Fibroblast of lung (primary cell): Measurements from ENCODE around the gene MSI2. TPM values are rescaled to one million over a fixed set of nuclear protein-coding genes. Genes with fewer than 3 reads are reported as not detected.

Experiments
- DNase-seq, 2 donors: peaks; one replicate each; pipeline versions ENCODE4 v3.0.0 to v3.0.0-alpha.2; 2010; ENCODE audit warnings: low read depth in 2 of 2
- H2AFZ ChIP-seq: 2 replicates; pipeline ENCODE4 v1.5.1; 2012; ENCODE audit warnings: low read length, control low read depth, inconsistent platforms
- H3K27ac ChIP-seq: 2 replicates; pipeline ENCODE4 v1.5.1; 2011; ENCODE audit warnings: low read length, control low read depth; ENCODE audit not compliant: insufficient read depth
- H3K27me3 ChIP-seq: 2 replicates; pipeline ENCODE4 v1.5.1; 2011; ENCODE audit warnings: mild to moderate bottlenecking, low read length; ENCODE audit not compliant: control insufficient read depth, insufficient read depth
- H3K36me3 ChIP-seq: 2 replicates; pipeline ENCODE4 v1.5.1; 2011; ENCODE audit warnings: low read length; ENCODE audit not compliant: control insufficient read depth, insufficient read depth
- H3K4me1 ChIP-seq: 2 replicates; pipeline ENCODE4 v1.5.1; 2011; ENCODE audit warnings: low read length; ENCODE audit not compliant: control insufficient read depth, insufficient read depth; ENCODE audit errors: extremely low read depth
- H3K4me2 ChIP-seq: 2 replicates; pipeline ENCODE4 v1.5.1; 2011; ENCODE audit warnings: low read length, control low read depth; ENCODE audit not compliant: insufficient read depth; ENCODE audit errors: extremely low read depth
- H3K4me3 ChIP-seq, 4 experiments: fragments of 200-600 bp in 1 of 4; sonication (generic) in 1 of 4; replicated peaks in 1 of 4; 2 replicates each; pipeline ENCODE4 v1.5.1; 2011 to 2016; ENCODE audit warnings: low read length in 4 of 4, low read depth in 3 of 4, mild to moderate bottlenecking in 3 of 4, control low read depth in 2 of 4, inconsistent platforms in 1 of 4, mixed read lengths in 1 of 4; ENCODE audit not compliant: insufficient read depth in 1 of 4; ENCODE audit errors: control extremely low read depth in 1 of 4
- H3K79me2 ChIP-seq: 2 replicates; pipeline ENCODE4 v1.5.1; 2012; ENCODE audit warnings: mild to moderate bottlenecking, low read length, inconsistent platforms; ENCODE audit not compliant: control insufficient read depth, insufficient read depth
- H3K9ac ChIP-seq: 2 replicates; pipeline ENCODE4 v1.5.1; 2011; ENCODE audit warnings: mild to moderate bottlenecking, low read length, control low read depth; ENCODE audit not compliant: insufficient read depth
- H3K9me3 ChIP-seq: 2 replicates; pipeline ENCODE4 v1.5.1; 2012; ENCODE audit warnings: low read depth, low read length; ENCODE audit not compliant: control insufficient read depth, insufficient read depth
- H4K20me1 ChIP-seq: 2 replicates; pipeline ENCODE4 v1.5.1; 2011; ENCODE audit warnings: low read length; ENCODE audit not compliant: control insufficient read depth, insufficient read depth; ENCODE audit errors: extremely low read depth
- CTCF ChIP-seq, 2 donors: IDR thresholded peaks in 1 of 2; conservative IDR thresholded peaks in 1 of 2; 1 replicate in 1 of 2; 2 replicates in 1 of 2; pipeline ENCODE4 v1.5.1; 2011 to 2012; ENCODE audit warnings: low read length in 2 of 2, control low read depth in 1 of 2, inconsistent platforms in 1 of 2, low read depth in 1 of 2, mild to moderate bottlenecking in 1 of 2
- EZH2 ChIP-seq: IDR thresholded peaks from 2 replicates; pipeline ENCODE4 v1.5.1; 2012; ENCODE audit warnings: low read length, control low read depth, mild to moderate bottlenecking; ENCODE audit errors: missing control alignments
- polyA plus RNA-seq, 2 donors: library from polyadenylated mRNA; depleted of rRNA in 1 of 2; stranded (reverse) in 1 of 2; unstranded in 1 of 2; fragments of >200 nt; gene quantifications; 2 replicates each; pipeline ENCODE4 v1.2.1, GENCODE V29; 2011 to 2012; ENCODE audit warnings: missing spikeins in 1 of 2
- total RNA-seq: library from RNA; depleted of rRNA; stranded (reverse); fragments of >200 nt; gene quantifications from 2 replicates; pipeline ENCODE4 v1.2.1, GENCODE V29; 2014

MSI2 gene
- total and polyA plus RNA-seq, 2 donors (not counting 1 experiment from before 2014, with no cell fraction given), result 6.8 to 14.2 TPM

GRCh38 chr17:57343717-57344116 lies 87.4 kb downstream of the MSI2 start:
- Histone ChIP-seq H3K4me2 (no peak overlapping the region), H3K36me3 (no peaks in the 10 kb centered on the region), H3K27me3 (no peaks in the 10 kb centered on the region), H2AFZ (no peak overlapping the region), H3K4me1 (no peaks in the 10 kb centered on the region), H3K9me3 (no peaks in the 10 kb centered on the region), H3K4me3 (no peak overlapping the region), H3K9ac (no peak overlapping the region), H4K20me1 (no peaks in the 10 kb centered on the region), H3K79me2 (no peaks in the 10 kb centered on the region), H3K27ac (no peak overlapping the region)
- peak in 1 of 2 donors; percentile 35 for DNase-seq
- TF ChIP-seq CTCF (conservative IDR thresholded peaks at IDR 0.05 in 1 of 2, IDR thresholded peaks at IDR 0.05 in 1 of 2; ENCODE audit: low read depth in 1 of 2, low read length in 2 of 2), result no peak
- TF ChIP-seq EZH2, result no peak

DNA sequence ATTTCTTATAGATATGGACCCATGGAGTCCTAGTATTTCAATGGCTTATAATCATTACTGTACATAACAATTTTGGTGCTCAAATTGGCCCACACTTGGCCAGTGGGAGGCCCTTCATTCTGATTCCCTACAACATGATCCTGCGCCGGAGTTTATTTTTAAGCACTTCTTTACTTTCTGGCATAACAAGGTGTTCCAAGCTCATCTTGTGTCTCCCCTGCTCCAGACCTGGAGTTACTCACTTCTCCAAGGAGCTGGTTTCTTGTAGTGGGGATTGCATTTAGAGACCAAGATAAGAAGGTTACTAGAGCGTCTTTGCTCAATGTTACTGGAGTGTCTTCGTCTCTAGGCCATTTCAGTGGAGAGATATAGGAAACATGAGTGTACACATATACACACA lies 87.9 kb downstream of the MSI2 start:
- no peaks in the 10 kb centered on the region for H4K20me1 ChIP-seq
- H2AFZ ChIP-seq, result no peak overlapping the region
- no peaks in the 10 kb centered on the region for H3K9me3 ChIP-seq
- H3K79me2 ChIP-seq, result no peaks in the 10 kb centered on the region
- no peaks in the 10 kb centered on the region for H3K4me1 ChIP-seq
- no peak overlapping the region for H3K9ac ChIP-seq
- H3K4me3 ChIP-seq, result no peak overlapping the region
- TF ChIP-seq CTCF (conservative IDR thresholded peaks at IDR 0.05 in 1 of 2, IDR thresholded peaks at IDR 0.05 in 1 of 2; ENCODE audit: low read depth in 1 of 2, low read length in 2 of 2) (no peak), EZH2 (no peak)
- H3K36me3 ChIP-seq, result no peaks in the 10 kb centered on the region
- DNase-seq, result no peak
- no peak overlapping the region for H3K4me2 ChIP-seq
- H3K27me3 ChIP-seq, result no peaks in the 10 kb centered on the region
- no peak overlapping the region for H3K27ac ChIP-seq

DNA sequence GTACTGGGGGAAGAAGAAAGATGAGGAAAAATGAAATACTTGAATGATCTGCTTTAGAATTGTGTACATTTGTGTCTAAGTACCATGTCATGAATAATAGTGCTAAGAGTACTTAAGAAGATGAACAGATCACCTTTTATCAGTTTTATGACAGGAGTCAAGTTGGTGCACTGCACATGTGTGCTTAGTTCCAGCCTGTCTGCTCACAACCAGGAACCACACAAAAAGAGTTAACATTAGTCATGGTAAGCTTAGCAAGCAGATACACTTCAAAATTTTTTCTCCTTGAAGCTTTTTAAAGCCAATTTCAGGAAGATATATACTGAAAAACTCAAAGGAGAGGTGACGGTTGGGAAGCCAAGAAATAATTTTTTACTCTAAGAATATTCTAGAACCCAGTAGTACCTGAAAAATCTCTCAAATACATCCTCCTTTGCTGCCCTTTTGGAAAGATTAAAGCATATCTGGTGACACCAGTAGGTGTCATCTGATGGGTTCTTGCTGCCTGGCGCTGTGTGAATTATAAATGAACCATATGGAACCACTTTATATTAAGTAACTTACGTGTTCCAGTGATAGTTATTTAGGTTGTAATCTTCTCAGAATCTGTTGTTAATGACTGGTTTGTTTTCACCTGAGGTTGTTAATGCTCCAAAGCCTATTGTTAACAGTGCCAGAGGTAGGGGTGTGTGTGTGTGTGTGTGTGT lies 93.4 kb downstream of the MSI2 start:
- Histone ChIP-seq H3K79me2 (no peaks in the 10 kb centered on the region), H4K20me1 (no peaks in the 10 kb centered on the region), H3K4me2 (no peak overlapping the region), H3K9me3 (no peaks in the 10 kb centered on the region), H2AFZ (no peak overlapping the region), H3K4me1 (no peaks in the 10 kb centered on the region), H3K4me3 (no peak overlapping the region), H3K27ac (no peak overlapping the region), H3K36me3 (no peaks in the 10 kb centered on the region), H3K27me3 (no peaks in the 10 kb centered on the region), H3K9ac (no peak overlapping the region)
- no peak for DNase-seq
- TF ChIP-seq EZH2 (no peak), CTCF (conservative IDR thresholded peaks at IDR 0.05 in 1 of 2, IDR thresholded peaks at IDR 0.05 in 1 of 2; ENCODE audit: low read depth in 1 of 2, low read length in 2 of 2) (no peak)
